ENCODE measurements around the gene LURAP1L.

The LURAP1L gene

DNA sequence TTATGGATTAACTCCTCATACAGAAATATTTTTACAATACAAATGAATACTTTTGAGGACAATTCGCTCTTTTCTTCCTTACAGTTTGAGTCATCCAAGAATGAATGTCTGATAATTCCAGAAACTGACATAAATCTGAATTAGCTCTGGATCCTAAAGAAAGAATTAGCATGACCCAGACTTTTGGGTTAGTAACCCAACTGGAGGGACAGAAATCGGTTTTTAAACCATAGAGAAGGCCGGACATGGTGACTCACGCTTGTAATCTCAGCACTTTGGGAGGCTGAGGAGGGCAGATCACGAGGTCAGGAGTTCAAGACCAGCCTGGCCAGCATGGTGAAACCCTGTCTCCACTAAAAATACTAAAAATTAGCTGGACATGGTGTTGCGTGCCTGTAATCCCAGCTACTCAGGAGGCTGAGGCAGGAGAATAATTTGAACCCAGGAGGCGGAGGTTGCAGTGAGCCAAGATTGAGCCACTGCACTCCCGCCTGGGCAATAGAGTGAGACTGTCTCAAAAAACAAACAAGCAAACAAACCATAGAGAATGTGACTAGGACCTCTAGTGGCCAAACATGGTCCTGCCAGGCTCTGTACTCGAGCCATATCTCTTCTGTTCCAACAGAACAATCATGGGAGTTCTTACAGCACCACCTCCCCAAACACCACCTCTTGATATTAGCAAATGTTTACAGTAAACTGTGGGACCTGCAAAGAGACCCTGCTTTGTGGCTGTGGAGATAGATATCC, 44.8 kb downstream of the LURAP1L start:
- TF ChIP-seq ZNF629 (tag by site-specific recombination; IDR thresholded peaks at IDR 0.05), result no peak
- TF ChIP-seq ZNF654 (tag by site-specific recombination; IDR thresholded peaks at IDR 0.05; ENCODE audit: low read depth), result peak; percentile 32
- H3K9me3 ChIP-seq (ENCODE audit: control insufficient read depth, insufficient read depth, low read depth, low read length), result no peaks in the 10 kb centered on the region
- H3K36me3 ChIP-seq (ENCODE audit: control insufficient read depth in 2 of 2, insufficient read depth in 1 of 2, low read length in 2 of 2), result no peaks in the 10 kb centered on the region
- no peak overlapping the region for H3K4me3 ChIP-seq (ENCODE audit: low read depth, low read length)
- no peak overlapping the region for H3K27ac ChIP-seq (ENCODE audit: extremely low read depth, low read depth, low read length)
- POLR2A ChIA-PET, result no interaction called here
- CTCF ChIA-PET, result interaction anchor here (0.6 to 2.4 kb wide), 14 partner anchors 9 to 983 kb away, joined by 3 to 7 read pairs (median 3); no protein-coding TSS in a partner anchor
- H3K4me1 ChIP-seq (ENCODE audit: control insufficient read depth, insufficient read depth, low read length), result peaks cover 3% of the 10 kb centered on the region

DNA sequence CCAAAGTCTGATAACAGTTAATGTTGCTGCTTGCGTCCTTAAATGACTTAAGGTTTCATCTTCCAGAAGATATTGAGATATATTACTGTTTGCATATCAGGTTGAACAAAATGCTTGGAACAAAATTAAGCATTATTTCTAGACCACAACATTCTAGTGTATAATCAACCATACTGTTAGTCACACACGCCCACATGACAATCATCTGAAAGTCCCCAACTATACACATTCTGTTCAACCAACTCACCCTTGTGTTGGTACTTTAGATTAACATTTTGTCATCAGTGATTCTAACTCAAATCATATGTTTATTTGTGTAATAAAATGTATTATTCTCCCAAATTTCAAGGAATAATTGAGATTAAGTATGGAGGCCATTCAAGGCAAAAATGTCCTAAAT, 47.3 kb downstream of the LURAP1L start:
- Histone ChIP-seq H3K9me3 (ENCODE audit: control insufficient read depth, insufficient read depth, low read depth, low read length) (no peaks in the 10 kb centered on the region), H3K4me3 (ENCODE audit: low read depth, low read length) (no peak overlapping the region), H3K27ac (ENCODE audit: extremely low read depth, low read depth, low read length) (no peak overlapping the region), H3K4me1 (ENCODE audit: control insufficient read depth, insufficient read depth, low read length) (no peaks in the 10 kb centered on the region; the same call in 1 of the 2 replicates), H3K36me3 (ENCODE audit: control insufficient read depth in 2 of 2, insufficient read depth in 1 of 2, low read length in 2 of 2) (no peaks in the 10 kb centered on the region)
- POLR2A ChIA-PET, result no interaction called here
- no peak for TF ChIP-seq ZNF677 (tag by site-specific recombination; IDR thresholded peaks at IDR 0.05)
- TF ChIP-seq ZNF510 (tag by site-specific recombination; IDR thresholded peaks at IDR 0.05; ENCODE audit: insufficient replicate concordance), result no peak
- no peak for TF ChIP-seq HOXC10 (CRISPR knock-in tag; IDR thresholded peaks at IDR 0.05)
- TF ChIP-seq RBAK (tag by site-specific recombination; IDR thresholded peaks at IDR 0.05), result no peak
- TF ChIP-seq, protein P1, sequence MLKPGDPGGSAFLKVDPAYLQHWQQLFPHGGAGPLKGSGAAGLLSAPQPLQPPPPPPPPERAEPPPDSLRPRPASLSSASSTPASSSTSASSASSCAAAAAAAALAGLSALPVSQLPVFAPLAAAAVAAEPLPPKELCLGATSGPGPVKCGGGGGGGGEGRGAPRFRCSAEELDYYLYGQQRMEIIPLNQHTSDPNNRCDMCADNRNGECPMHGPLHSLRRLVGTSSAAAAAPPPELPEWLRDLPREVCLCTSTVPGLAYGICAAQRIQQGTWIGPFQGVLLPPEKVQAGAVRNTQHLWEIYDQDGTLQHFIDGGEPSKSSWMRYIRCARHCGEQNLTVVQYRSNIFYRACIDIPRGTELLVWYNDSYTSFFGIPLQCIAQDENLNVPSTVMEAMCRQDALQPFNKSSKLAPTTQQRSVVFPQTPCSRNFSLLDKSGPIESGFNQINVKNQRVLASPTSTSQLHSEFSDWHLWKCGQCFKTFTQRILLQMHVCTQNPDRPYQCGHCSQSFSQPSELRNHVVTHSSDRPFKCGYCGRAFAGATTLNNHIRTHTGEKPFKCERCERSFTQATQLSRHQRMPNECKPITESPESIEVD (tag by site-specific recombination; IDR thresholded peaks at IDR 0.05), result no peak
- no peak for TF ChIP-seq FEZF1 (tag by site-specific recombination; IDR thresholded peaks at IDR 0.05)
- TF ChIP-seq, protein P2, sequence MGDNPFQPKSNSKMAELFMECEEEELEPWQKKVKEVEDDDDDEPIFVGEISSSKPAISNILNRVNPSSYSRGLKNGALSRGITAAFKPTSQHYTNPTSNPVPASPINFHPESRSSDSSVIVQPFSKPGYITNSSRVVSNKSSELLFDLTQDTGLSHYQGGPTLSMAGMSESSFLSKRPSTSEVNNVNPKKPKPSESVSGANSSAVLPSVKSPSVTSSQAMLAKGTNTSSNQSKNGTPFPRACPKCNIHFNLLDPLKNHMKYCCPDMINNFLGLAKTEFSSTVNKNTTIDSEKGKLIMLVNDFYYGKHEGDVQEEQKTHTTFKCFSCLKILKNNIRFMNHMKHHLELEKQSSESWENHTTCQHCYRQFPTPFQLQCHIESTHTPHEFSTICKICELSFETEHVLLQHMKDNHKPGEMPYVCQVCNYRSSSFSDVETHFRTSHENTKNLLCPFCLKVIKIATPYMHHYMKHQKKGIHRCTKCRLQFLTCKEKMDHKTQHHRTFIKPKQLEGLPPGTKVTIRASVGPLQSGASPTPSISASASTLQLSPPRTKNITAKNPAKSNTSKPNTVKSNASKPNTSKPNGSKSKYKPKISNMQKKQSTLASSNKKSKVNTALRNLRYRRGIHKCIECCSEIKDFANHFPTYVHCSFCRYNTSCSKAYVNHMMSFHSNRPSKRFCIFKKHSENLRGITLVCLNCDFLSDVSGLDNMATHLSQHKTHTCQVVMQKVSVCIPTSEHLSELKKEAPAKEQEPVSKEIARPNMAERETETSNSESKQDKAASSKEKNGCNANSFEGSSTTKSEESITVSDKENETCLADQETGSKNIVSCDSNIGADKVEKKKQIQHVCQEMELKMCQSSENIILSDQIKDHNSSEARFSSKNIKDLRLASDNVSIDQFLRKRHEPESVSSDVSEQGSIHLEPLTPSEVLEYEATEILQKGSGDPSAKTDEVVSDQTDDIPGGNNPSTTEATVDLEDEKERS (tag by site-specific recombination; IDR thresholded peaks at IDR 0.05), result no peak
- TF ChIP-seq ZNF561 (tag by site-specific recombination; IDR thresholded peaks at IDR 0.05; ENCODE audit: borderline replicate concordance), result no peak
- TF ChIP-seq, protein P3, sequence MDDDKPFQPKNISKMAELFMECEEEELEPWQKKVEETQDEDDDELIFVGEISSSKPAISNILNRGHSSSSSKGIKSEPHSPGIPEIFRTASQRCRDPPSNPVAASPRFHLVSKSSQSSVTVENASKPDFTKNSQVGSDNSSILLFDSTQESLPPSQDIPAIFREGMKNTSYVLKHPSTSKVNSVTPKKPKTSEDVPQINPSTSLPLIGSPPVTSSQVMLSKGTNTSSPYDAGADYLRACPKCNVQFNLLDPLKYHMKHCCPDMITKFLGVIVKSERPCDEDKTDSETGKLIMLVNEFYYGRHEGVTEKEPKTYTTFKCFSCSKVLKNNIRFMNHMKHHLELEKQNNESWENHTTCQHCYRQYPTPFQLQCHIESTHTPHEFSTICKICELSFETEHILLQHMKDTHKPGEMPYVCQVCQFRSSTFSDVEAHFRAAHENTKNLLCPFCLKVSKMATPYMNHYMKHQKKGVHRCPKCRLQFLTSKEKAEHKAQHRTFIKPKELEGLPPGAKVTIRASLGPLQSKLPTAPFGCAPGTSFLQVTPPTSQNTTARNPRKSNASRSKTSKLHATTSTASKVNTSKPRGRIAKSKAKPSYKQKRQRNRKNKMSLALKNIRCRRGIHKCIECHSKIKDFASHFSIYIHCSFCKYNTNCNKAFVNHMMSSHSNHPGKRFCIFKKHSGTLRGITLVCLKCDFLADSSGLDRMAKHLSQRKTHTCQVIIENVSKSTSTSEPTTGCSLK (tag by site-specific recombination; IDR thresholded peaks at IDR 0.05), result no peak
- no peak for TF ChIP-seq ZNF664 (tag by site-specific recombination; IDR thresholded peaks at IDR 0.05)
- CTCF ChIA-PET, result interaction anchor here (0.6 kb wide), 1 partner anchor 34 kb away, joined by 3 read pairs; no protein-coding TSS in a partner anchor

DNA sequence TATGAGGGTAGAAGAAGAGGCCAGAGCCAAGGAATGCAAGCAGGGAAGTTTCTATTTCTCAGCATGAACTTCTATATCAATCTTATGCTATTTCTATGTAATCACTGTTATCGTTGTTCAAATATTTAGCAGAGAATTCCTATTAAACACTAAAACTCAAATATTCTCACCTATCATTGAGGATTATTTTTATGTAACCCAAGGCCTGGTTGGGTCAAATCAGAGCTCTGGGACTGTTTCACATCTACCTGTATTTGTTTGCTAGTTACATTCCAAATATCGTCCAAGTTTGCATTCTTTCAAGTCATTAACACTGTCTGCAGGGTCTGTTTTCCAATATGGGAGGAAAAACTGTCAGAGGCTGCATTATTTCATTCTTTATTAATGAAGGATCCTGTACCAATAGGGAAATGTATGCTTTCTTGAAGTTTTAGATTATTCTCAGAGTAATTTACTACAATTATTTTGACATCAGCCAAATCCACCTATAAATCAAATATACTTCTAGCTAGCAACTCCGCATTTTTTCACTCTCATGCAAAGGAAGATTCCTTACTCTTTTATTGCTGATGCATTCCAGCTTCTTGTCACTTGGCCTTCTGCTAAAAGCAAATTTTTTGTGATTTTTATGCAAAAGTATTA, 52.2 kb downstream of the LURAP1L start:
- ChIA-PET POLR2A (no interaction called here), CTCF (interaction anchor here (0.7 kb wide), 2 partner anchors 9 to 111 kb away, joined by 4 read pairs; no protein-coding TSS in a partner anchor)
- H3K36me3 ChIP-seq (ENCODE audit: control insufficient read depth in 2 of 2, insufficient read depth in 1 of 2, low read length in 2 of 2), result no peaks in the 10 kb centered on the region
- H3K9me3 ChIP-seq (ENCODE audit: control insufficient read depth, insufficient read depth, low read depth, low read length), result no peaks in the 10 kb centered on the region
- no peak overlapping the region for H3K27ac ChIP-seq (ENCODE audit: extremely low read depth, low read depth, low read length)
- H3K4me1 ChIP-seq (ENCODE audit: control insufficient read depth, insufficient read depth, low read length), result no peaks in the 10 kb centered on the region; the same call in 1 of the 2 replicates
- no peak overlapping the region for H3K4me3 ChIP-seq (ENCODE audit: low read depth, low read length)
- TF ChIP-seq ZNF157 (tag by site-specific recombination; IDR thresholded peaks at IDR 0.05), result no peak
- TF ChIP-seq ZNF223 (tag by site-specific recombination; IDR thresholded peaks at IDR 0.05), result no peak
- TF ChIP-seq, protein P4, sequence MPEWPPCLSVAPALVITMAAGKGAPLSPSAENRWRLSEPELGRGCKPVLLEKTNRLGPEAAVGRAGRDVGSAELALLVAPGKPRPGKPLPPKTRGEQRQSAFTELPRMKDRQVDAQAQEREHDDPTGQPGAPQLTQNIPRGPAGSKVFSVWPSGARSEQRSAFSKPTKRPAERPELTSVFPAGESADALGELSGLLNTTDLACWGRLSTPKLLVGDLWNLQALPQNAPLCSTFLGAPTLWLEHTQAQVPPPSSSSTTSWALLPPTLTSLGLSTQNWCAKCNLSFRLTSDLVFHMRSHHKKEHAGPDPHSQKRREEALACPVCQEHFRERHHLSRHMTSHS (tag by site-specific recombination; IDR thresholded peaks at IDR 0.05), result no peak
- no peak for TF ChIP-seq ZNF473 (tag by site-specific recombination; IDR thresholded peaks at IDR 0.05)
- no peak for TF ChIP-seq SCRT1 (tag by site-specific recombination; IDR thresholded peaks at IDR 0.05; ENCODE audit: borderline replicate concordance)
- TF ChIP-seq ZNF776 (tag by site-specific recombination; IDR thresholded peaks at IDR 0.05; ENCODE audit: borderline replicate concordance), result no peak
- TF ChIP-seq, protein P5, sequence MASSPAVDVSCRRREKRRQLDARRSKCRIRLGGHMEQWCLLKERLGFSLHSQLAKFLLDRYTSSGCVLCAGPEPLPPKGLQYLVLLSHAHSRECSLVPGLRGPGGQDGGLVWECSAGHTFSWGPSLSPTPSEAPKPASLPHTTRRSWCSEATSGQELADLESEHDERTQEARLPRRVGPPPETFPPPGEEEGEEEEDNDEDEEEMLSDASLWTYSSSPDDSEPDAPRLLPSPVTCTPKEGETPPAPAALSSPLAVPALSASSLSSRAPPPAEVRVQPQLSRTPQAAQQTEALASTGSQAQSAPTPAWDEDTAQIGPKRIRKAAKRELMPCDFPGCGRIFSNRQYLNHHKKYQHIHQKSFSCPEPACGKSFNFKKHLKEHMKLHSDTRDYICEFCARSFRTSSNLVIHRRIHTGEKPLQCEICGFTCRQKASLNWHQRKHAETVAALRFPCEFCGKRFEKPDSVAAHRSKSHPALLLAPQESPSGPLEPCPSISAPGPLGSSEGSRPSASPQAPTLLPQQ (tag by site-specific recombination; IDR thresholded peaks at IDR 0.05), result no peak
- no peak for TF ChIP-seq ZIC2 (tag by site-specific recombination; IDR thresholded peaks at IDR 0.05)
- TF ChIP-seq ZNF335 (tag by site-specific recombination; conservative IDR thresholded peaks at IDR 0.05), result no peak
